GM23248 (cell line): ENCODE results near the gene TLE2. TPM values are rescaled to one million over a fixed set of nuclear protein-coding genes. Genes with fewer than 3 reads are reported as not detected.
A peak's percentile ranks its signal among the peaks of the same experiment; 100 is the strongest.

Experiments used
- DNase-seq: peaks from one replicate; pipeline ENCODE4 v3.0.0-alpha.2; 2015
- H2AFZ ChIP-seq: fragments of 200-600 bp; sonication (generic); 2 replicates; pipeline ENCODE4 v1.6.1; 2016; ENCODE audit warnings: antibody characterized with exemption
- H3F3A ChIP-seq: fragments of 200-600 bp; sonication (generic); 2 replicates; pipeline ENCODE4 v1.6.1; 2016; ENCODE audit warnings: mild to moderate bottlenecking, antibody characterized with exemption, mixed run types; ENCODE audit not compliant: insufficient read depth
- H3K27ac ChIP-seq: fragments of 200-600 bp; sonication (generic); 2 replicates; pipeline ENCODE4 v1.5.1; 2016; ENCODE audit warnings: mild to moderate bottlenecking
- H3K27me3 ChIP-seq: fragments of 200-600 bp; sonication (generic); replicated peaks from 2 replicates; pipeline ENCODE4 v1.6.1; 2016; ENCODE audit warnings: mild to moderate bottlenecking; ENCODE audit not compliant: insufficient read depth
- H3K36me3 ChIP-seq: fragments of 200-600 bp; sonication (generic); 2 replicates; pipeline ENCODE4 v1.6.1; 2016; ENCODE audit warnings: low read depth, mild to moderate bottlenecking
- H3K4me1 ChIP-seq: fragments of 200-600 bp; sonication (generic); 2 replicates; pipeline ENCODE4 v1.6.1; 2016; ENCODE audit warnings: mild to moderate bottlenecking; ENCODE audit not compliant: insufficient read depth
- H3K4me2 ChIP-seq: fragments of 200-600 bp; sonication (generic); one replicate; pipeline ENCODE4 v1.6.1; 2016; ENCODE audit warnings: mild to moderate bottlenecking; ENCODE audit not compliant: unreplicated experiment
- H3K4me3 ChIP-seq: fragments of 200-600 bp; sonication (generic); 2 replicates; pipeline ENCODE4 v1.5.1; 2016; ENCODE audit warnings: mild to moderate bottlenecking
- H3K79me2 ChIP-seq: fragments of 200-600 bp; sonication (generic); 2 replicates; pipeline ENCODE4 v1.6.1; 2016; ENCODE audit warnings: mild to moderate bottlenecking; ENCODE audit not compliant: insufficient read depth
- H3K9ac ChIP-seq: fragments of 200-600 bp; sonication (generic); 2 replicates; pipeline ENCODE4 v1.6.1; 2016; ENCODE audit warnings: mild to moderate bottlenecking
- H3K9me2 ChIP-seq: fragments of 200-600 bp; sonication (generic); 2 replicates; pipeline ENCODE4 v1.6.1; 2016; ENCODE audit warnings: mixed run types, mild to moderate bottlenecking, moderate library complexity; ENCODE audit not compliant: insufficient read depth
- H3K9me3 ChIP-seq: fragments of 200-600 bp; sonication (generic); one replicate; pipeline ENCODE4 v1.6.1; 2017; ENCODE audit warnings: low read depth
- H4K20me1 ChIP-seq: fragments of 200-600 bp; sonication (generic); 2 replicates; pipeline ENCODE4 v1.6.0; 2016; ENCODE audit not compliant: insufficient read depth
- EZH2 ChIP-seq: fragments of 200-600 bp; sonication (generic); IDR thresholded peaks from 2 replicates; pipeline ENCODE4 v1.6.1; 2018; ENCODE audit warnings: antibody characterized with exemption, mild to moderate bottlenecking; ENCODE audit not compliant: insufficient read depth, poor library complexity, severe bottlenecking
- EZH2phosphoT487 ChIP-seq: fragments of 200-600 bp; sonication (generic); IDR thresholded peaks from 2 replicates; pipeline ENCODE4 v1.6.1; 2018; ENCODE audit warnings: antibody characterized with exemption, moderate library complexity, mild to moderate bottlenecking, low read depth; ENCODE audit not compliant: insufficient read depth
- WGBS, 2 experiments: methylation state at CpG; one replicate each; pipeline ENCODE4 v1.1.6; 2015 to 2017; ENCODE audit warnings: low lambda C conversion rate in 2 of 2, low coverage in 1 of 2; ENCODE audit errors: missing lambda C conversion rate in 2 of 2; 5-methylcytosine and 5-hydroxymethylcytosine counted together
- in situ Hi-C: fragments of 300-500 bp; cut with MboI; formaldehyde crosslinking; loops from 2 replicates; pipeline ENCODE4 v1.15.0; 2020
- polyA plus RNA-seq: library from polyadenylated mRNA; unstranded; fragments of >200 nt; fragmentation: Nextera tagmentation; extraction: Ambion mirVana; gene quantifications from 2 replicates; pipeline ENCODE4 v1.2.1, GENCODE V29; 2016
- total RNA-seq: library from RNA; depleted of rRNA; stranded (reverse); fragments of >200 nt; shearing (Covaris generic); gene quantifications from 2 replicates; pipeline ENCODE4 v1.2.3, GENCODE V29; 2014; rRNA removed

TLE2 gene
- 4.3 and 10.1 TPM in 2 replicates for total RNA-seq
- 2.9 and 3.6 TPM in 2 replicates for polyA plus RNA-seq

DNA sequence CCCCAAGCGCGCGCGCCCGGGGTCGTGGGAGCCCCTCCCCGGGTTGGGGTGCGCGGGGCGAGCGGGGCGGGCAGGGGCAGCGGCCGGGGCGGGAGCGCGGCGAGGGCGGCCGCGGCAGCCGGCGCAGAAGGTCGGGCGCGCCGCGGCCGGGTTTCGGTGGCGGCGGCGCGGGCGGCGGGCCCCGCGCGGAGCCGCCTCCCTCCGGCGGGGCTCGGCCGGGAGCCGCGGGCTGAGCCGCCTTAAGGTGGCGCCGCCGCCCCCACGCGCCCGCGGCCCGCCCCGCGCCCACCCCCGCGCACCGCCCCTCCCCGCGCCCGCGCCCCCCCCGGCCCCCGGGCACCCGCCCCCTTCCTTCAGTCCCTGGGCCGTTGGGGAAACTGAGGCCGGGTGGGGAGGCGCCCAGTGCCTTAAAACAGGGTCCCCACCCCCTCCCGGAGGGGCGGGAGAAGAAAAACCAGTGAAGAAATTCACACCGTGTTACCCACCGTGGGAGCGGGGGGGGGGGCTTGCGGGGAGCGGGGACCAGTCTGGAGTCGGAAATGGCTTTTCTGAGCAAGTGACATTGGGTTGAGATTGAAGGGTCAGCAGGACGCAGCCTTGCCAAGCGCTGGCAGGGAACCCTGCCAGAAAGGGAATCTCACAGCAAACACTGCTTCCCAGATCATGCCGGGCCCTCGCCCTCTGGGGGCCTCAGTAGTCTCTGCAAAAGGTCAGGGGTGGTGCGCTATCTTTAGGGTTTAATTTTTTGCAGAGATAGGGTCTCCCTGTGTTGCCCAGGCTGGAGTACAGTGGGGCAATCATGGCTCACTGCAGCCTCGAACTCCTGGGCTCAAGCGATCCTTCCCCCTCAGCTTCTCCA, at the start of gene TLE2:
Gene TLE2, minus strand, starts transcription at position 216 of the 859 bp plus-strand sequence. CDS start 376 bp downstream, outside the sequence.
- DNase-seq = peak; percentile 38
- no peaks in the 10 kb centered on the region for H3K36me3 ChIP-seq
- H4K20me1 ChIP-seq = no peaks in the 10 kb centered on the region
- no peak within 1 kb of the TSS for H3K27ac ChIP-seq
- H3K4me2 ChIP-seq = peak within 1 kb of the TSS; percentile 65
- no peaks in the 10 kb centered on the region for H3K9me3 ChIP-seq
- H2AFZ ChIP-seq = peak within 1 kb of the TSS; percentile 83
- TF ChIP-seq EZH2phosphoT487 = no peak
- TF ChIP-seq EZH2 = no peak
- H3K9ac ChIP-seq = peak within 1 kb of the TSS; percentile 63; the same call in 1 of the 2 replicates
- in situ Hi-C loops = no loop called here
- H3F3A ChIP-seq = 0 out of 2 replicates have a peak, but pooled peaks cover 4% of the 10 kb centered on the region
- 5 to 13% methylated on average over 6 to 47 of the region's 85 CpGs for WGBS, 2 experiments
- H3K9me2 ChIP-seq = no peaks in the 10 kb centered on the region
- H3K79me2 ChIP-seq = no peaks in the 10 kb centered on the region
- no peaks in the 10 kb centered on the region for H3K4me1 ChIP-seq
- H3K27me3 ChIP-seq = no peaks in the 10 kb centered on the region
- H3K4me3 ChIP-seq = peak within 1 kb of the TSS; percentile 75

DNA sequence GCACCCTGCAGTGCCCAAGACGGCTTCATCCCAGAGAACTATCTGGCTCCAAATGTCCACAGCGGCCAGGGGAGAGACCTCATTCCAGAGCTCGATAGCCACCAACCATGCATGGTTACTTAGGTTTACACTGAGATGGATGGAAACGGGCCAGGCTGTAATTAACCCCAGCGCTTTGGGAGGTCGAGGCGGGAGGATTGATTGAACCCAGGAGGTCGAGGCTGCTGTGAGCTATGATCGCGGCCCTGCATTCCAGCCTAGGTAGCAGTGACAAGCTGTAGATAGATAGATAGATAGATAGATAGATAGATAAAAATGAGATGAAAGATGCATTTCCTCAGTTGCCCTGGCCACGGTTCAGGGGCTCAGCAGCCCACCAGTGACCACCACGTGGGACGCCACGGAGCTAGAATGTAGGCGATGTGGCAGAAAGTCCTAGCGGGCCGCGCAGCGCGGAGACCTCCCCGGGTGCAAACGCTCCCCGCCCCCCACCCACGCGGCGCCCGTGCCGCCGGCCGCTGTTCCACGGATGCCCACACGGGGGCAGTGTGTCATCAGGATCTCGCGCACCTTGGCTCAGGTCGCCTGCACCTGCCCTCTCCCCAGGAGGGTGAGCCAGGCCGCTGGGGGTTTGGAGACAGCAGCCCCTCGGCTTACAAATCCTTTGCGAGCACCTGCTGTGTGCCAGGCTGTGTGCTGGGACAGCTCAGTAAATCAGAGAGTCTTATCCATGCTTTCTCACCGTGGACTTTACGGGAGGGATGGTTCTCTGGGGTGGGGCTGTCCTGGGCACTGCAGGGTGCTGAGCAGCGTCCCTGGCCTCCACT, 46.7 kb upstream of the TLE2 start:
- Histone ChIP-seq H3K4me3 (peak overlapping the region; percentile 33; the same call in 1 of the 2 replicates), H3K27ac (no peak overlapping the region), H3K79me2 (no peaks in the 10 kb centered on the region), H3K4me2 (no peak overlapping the region), H3K4me1 (no peaks in the 10 kb centered on the region), H3K9ac (no peak overlapping the region), H4K20me1 (no peaks in the 10 kb centered on the region), H3F3A (no peaks in the 10 kb centered on the region), H2AFZ (peak overlapping the region; percentile 57; the same call in 1 of the 2 replicates), H3K9me3 (no peaks in the 10 kb centered on the region), H3K36me3 (no peaks in the 10 kb centered on the region), H3K9me2 (no peaks in the 10 kb centered on the region), H3K27me3 (no peaks in the 10 kb centered on the region)
- peak; percentile 55 for DNase-seq
- WGBS, 2 experiments = 8 to 12% methylated on average over 27 to 41 of the region's 41 CpGs
- in situ Hi-C loops = no loop called here
- TF ChIP-seq EZH2phosphoT487 = no peak
- no peak for TF ChIP-seq EZH2

DNA sequence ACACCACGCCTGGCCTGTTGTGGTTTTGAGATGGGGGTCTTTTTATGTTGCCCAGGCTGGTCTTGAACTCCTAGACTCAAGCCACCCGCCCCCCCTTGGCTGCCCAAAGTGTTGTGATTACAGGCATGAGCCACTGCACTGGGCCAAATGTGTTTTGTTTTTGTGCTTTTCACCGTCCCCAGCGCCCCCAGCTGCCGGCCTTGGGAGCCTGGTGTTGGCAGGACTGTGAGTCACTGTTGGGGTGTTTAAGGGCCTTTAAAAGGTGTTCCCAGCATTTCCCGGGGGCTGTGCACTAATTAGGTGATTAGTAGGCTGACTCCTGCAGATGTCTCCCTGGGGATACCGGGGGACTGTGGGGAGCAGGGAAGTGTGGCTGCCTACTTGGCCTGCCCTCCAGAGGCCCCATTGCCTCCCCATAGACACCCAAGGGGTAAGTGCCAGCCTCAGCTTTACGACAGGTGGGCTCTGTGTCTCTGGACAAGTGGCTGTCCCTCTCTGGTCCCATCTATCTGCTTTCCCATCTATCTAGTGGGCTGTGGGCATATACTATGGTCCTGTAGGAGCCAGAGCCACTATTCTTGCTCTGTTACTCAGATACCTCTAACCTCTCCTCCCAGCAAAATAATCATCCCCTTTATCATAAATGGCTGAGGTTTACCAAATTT, 45.0 kb upstream of the TLE2 start:
- in situ Hi-C loops = no loop called here
- Histone ChIP-seq H3K36me3 (no peaks in the 10 kb centered on the region), H3K9me3 (no peaks in the 10 kb centered on the region), H3K4me2 (no peak overlapping the region), H3K4me1 (no peaks in the 10 kb centered on the region), H3K79me2 (no peaks in the 10 kb centered on the region), H3F3A (no peaks in the 10 kb centered on the region), H3K27me3 (no peaks in the 10 kb centered on the region), H3K27ac (no peak overlapping the region), H3K4me3 (no peak overlapping the region), H4K20me1 (no peaks in the 10 kb centered on the region), H2AFZ (no peak overlapping the region), H3K9me2 (no peaks in the 10 kb centered on the region), H3K9ac (no peak overlapping the region)
- peak; percentile 40 for DNase-seq
- TF ChIP-seq EZH2 = no peak
- TF ChIP-seq EZH2phosphoT487 = no peak
- WGBS, 2 experiments = 59 to 74% methylated on average over 8 of the region's 8 CpGs

- Histone ChIP-seq H3K79me2 (no peaks in the 10 kb centered on the region), H3K27me3 (no peaks in the 10 kb centered on the region), H3K9me3 (no peaks in the 10 kb centered on the region), H3K36me3 (no peaks in the 10 kb centered on the region), H3F3A (no peaks in the 10 kb centered on the region), H3K4me2 (no peak overlapping the region), H3K4me3 (no peak overlapping the region), H3K9ac (no peak overlapping the region), H2AFZ (no peak overlapping the region), H3K27ac (no peak overlapping the region), H3K9me2 (no peaks in the 10 kb centered on the region), H4K20me1 (no peaks in the 10 kb centered on the region), H3K4me1 (no peaks in the 10 kb centered on the region)
- TF ChIP-seq EZH2phosphoT487 = no peak
- TF ChIP-seq EZH2 = no peak
- peak; percentile 60 for DNase-seq
- 17 to 25% methylated on average over 3 of the region's 3 CpGs for WGBS, 2 experiments
- in situ Hi-C loops = no loop called here
These were observed 44.1 kb upstream of the TLE2 start for GRCh38 chr19:3073159-3073563.
